Retinal pigment epithelial cell (primary cell): ENCODE results near the gene TIMM13.

ENCODE experiments used
- DNase-seq: peaks from one replicate; pipeline ENCODE4 v3.0.0-alpha.2; 2010; ENCODE audit warnings: low read depth
- H3K4me3 ChIP-seq: 2 replicates; pipeline ENCODE4 v1.5.1; 2011; ENCODE audit warnings: mild to moderate bottlenecking, low read length, control low read depth, moderate library complexity
- TF ChIP-seq, protein P1 (sequence below): conservative IDR thresholded peaks from 2 replicates; pipeline ENCODE4 v1.5.1; 2011; ENCODE audit warnings: low read depth, low read length, control low read depth, inconsistent platforms

Gene TIMM13

DNA sequence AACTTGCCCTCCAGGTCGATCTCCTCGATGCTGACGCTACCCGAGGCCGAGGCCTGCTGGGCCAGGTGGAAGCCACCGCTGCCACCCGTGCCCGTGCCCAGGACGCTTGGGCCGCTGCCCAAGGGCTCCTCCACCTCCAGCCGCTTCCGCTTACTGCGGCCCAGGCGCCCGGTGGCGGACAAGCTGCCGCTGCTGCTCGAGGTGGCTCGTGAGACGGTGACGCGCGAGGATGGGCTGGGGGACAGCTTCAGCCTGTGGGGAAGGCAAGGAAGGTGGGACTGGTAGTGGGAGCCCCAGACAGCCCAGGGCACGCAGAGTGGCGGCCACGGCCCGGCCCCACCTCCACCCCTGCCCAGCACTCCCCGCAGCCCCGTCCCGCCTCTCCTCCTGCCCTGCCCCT lies 6.5 kb upstream of the TIMM13 start:
- TF ChIP-seq, protein P1, sequence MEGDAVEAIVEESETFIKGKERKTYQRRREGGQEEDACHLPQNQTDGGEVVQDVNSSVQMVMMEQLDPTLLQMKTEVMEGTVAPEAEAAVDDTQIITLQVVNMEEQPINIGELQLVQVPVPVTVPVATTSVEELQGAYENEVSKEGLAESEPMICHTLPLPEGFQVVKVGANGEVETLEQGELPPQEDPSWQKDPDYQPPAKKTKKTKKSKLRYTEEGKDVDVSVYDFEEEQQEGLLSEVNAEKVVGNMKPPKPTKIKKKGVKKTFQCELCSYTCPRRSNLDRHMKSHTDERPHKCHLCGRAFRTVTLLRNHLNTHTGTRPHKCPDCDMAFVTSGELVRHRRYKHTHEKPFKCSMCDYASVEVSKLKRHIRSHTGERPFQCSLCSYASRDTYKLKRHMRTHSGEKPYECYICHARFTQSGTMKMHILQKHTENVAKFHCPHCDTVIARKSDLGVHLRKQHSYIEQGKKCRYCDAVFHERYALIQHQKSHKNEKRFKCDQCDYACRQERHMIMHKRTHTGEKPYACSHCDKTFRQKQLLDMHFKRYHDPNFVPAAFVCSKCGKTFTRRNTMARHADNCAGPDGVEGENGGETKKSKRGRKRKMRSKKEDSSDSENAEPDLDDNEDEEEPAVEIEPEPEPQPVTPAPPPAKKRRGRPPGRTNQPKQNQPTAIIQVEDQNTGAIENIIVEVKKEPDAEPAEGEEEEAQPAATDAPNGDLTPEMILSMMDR: no peak
- no peak for DNase-seq
- no peak overlapping the region for H3K4me3 ChIP-seq

DNA sequence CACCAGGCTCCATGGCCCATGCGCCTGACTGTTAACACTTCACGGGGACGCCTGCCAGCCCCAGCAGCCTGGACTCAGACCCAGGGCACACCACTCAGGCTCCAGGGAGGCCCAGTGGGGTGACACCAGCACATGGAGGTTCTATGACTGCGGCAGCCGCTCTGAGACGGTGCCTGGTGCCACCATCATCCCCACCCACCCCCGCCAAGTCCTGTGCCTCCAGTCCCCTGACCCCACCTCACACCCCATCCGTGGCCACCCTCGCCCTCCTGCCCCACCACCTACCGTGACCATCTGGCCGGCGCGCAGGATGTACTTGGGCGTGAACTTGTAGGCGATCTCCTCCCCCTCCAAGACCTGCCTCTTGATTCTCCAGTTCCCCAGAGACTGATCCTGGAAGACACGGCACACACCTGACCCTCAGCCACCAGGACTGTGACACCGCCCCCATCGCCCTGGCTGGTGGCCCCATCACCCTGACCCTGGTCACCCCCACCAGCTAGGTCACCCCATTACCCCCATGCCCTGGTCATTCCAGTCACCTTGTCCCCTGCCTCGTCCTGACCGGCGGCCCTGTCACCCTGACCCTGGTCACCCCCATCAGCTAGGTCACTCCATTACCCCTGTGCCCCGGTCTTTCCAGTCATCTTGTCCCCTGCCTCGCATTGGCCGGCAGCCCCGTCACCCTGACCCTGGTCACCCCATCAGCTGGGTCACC lies 4.9 kb upstream of the TIMM13 start:
- TF ChIP-seq, protein P1: no peak
- DNase-seq: no peak
- no peak overlapping the region for H3K4me3 ChIP-seq

DNA sequence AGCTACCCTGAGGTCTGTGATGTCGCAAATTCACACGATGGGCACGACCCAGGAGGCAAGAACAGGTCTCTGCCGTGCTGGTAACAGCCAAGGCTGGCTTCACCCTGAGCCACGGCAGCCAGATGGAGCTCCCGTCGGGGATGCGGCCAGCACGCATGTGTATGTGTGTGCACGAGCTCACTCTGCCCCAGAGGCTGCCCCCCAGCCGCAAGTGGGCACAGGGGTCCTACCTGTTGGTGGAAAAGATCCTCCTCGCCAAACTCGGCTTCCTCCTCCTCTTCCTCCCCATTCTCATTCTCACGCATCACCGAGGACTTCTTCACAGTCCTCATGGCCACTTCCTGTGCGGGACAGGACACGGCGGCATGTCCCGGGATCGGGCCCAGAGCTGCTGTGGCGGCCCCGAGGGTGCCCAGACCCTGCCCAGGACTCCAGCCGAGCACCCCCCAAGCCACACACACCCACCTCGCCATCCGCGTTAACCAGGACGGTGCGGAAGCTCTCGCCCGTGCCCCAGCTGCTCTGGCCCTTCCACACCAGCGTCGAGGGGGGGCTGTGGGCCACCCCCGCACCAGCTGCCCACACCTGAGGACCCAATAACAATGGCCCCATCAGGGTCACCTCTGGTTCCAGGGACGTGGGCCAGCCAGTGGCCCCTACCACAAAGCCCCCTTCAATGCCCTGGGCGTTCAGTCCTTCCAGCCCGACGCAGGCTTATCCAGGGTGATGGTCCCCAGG lies 4.1 kb upstream of the TIMM13 start:
- H3K4me3 ChIP-seq: no peak overlapping the region
- DNase-seq: no peak
- TF ChIP-seq, protein P1: no peak

DNA sequence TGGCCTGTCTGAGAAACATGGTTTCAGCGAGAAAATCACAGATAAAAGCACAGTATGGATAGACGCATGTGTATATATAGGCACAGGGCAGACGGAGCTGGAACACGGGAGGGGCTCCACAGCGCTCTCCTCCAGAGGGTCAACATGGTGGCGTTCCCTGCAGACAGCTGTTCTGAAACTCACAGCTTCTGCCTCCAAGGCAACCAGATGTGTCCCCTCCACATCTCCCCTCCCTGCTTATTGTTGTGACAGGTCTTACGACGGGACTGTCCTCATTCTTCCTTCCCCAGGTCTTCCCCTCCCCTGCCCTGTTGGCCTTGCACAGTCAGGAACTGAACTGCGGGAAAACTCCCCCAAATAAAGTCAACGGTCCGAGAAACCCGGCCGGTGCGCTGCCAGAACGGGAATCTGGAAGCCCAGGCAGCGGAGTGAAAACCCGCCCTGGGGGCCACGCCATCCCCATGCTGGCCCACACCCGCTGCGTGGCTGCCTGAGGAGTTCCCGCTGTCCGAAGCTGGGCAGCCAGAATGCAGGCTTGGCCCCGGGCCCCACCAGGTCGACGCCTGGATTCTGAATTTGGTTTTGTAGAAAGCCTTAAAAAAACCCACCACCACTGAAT lies 2.6 kb upstream of the TIMM13 start:
- TF ChIP-seq, protein P1: no peak
- H3K4me3 ChIP-seq: no peak overlapping the region
- no peak for DNase-seq

DNA sequence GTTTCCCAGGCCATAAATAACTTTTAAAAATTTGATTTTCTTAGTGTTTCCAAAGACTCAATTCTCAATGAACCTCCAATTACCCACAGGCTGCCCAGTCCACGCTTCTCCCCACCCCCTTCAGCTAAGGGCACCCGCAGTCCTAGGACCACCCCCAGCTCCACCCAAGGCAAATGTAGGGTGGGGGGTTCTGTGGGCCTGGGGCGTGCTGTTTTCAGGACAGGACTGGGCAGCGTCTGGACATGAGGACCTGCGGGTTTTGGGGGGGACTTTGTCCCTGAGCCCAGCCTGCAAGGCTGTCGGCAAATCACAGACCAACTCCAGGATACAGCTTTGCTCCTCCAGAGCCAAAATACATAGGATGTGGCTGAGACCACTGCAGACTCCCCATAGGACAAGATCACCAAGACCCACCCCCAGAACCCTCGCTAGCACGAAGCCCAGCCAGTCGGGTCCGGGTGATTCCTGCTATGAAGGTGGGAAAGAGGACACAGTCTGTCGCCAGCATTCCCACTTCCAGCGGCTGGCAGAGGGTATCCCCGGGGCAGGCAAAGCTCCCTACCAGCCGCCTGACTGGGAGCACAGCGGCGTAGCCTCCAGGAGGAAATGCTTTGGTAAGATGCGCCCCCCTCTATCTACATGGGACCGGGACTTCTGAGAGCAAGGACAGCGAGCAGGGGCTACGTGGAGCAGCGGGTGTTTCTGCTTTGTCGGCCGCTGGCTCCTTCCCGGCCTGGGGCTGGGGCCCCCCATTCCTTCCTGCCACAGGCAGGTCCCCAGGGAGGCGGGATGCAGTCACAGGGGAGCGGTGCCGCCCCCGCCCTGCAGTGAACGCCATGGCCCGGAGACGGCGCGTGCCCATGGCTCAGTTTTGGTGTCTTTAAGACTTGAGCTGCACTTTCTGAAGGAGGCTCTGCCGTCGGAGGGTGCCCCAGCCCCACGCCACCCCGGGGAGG lies 1.6 kb upstream of the TIMM13 start:
- no peak for DNase-seq
- H3K4me3 ChIP-seq: no peak overlapping the region

DNA sequence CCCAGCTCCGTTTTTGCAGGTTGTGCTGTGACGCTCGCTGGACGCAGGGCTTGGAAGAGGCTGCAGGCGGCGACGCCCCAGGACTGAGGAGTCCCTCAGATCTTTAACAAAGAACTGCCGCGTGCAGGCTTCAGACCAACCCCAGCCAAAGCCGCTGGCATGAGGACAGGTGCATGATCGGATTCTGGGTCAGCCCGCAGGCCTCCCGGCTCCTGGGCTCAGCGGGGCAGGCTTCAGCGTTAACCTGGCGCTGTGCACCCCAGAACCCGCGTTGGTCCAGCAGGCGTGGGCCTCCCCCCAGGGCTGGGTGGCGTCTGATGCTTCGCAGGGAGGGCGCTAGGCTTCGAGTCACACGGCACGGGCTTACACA lies 920 bp upstream of the TIMM13 start:
- TF ChIP-seq, protein P1: no peak
- H3K4me3 ChIP-seq: peak overlapping the region; percentile 68
- no peak for DNase-seq

More for the DNA sequence above, 1.6 kb upstream of the TIMM13 start:
- TF ChIP-seq, protein P1: no peak
